Type B pancreatic cell (in vitro differentiated cells): Measurements from ENCODE around the gene RNF144B. TPM values are rescaled to one million over a fixed set of nuclear protein-coding genes. Genes with fewer than 3 reads are reported as not detected.

ENCODE experiments used
- DNase-seq: peaks from one replicate; pipeline ENCODE4 v3.0.0; 2021; ENCODE audit warnings: mixed read lengths; ENCODE audit not compliant: unreplicated experiment; ENCODE audit errors: extremely low spot score
- H3K27ac Mint-ChIP-seq: 2 replicates; pipeline ENCODE4 v1.8.0; 2021; ENCODE audit warnings: mild to moderate bottlenecking, mixed read lengths
- H3K27me3 Mint-ChIP-seq: 2 replicates; pipeline ENCODE4 v1.8.0; 2021; ENCODE audit warnings: mixed read lengths
- H3K36me3 Mint-ChIP-seq: 2 replicates; pipeline ENCODE4 v1.8.0; 2021; ENCODE audit warnings: mixed read lengths
- H3K4me1 Mint-ChIP-seq: one replicate; pipeline ENCODE4 v1.8.0; 2021; ENCODE audit warnings: mixed read lengths; ENCODE audit not compliant: unreplicated experiment
- H3K4me3 Mint-ChIP-seq: 2 replicates; pipeline ENCODE4 v1.8.0; 2021; ENCODE audit warnings: mild to moderate bottlenecking, mixed read lengths
- H3K9me3 Mint-ChIP-seq: 2 replicates; pipeline ENCODE4 v1.8.0; 2021; ENCODE audit warnings: mixed read lengths
- CTCF ChIP-seq: fragments of 200-600 bp; sonication (generic); conservative IDR thresholded peaks from 2 replicates; pipeline ENCODE4 v1.5.0; 2021; ENCODE audit warnings: antibody characterized with exemption, mild to moderate bottlenecking
- total RNA-seq: library from RNA; stranded (reverse); gene quantifications from 2 replicates; pipeline ENCODE4 v1.2.1, GENCODE V29; 2021; ENCODE audit warnings: low replicate concordance

RNF144B gene
- total RNA-seq, 1 donor from 2014 or later: 10.8 TPM

DNA sequence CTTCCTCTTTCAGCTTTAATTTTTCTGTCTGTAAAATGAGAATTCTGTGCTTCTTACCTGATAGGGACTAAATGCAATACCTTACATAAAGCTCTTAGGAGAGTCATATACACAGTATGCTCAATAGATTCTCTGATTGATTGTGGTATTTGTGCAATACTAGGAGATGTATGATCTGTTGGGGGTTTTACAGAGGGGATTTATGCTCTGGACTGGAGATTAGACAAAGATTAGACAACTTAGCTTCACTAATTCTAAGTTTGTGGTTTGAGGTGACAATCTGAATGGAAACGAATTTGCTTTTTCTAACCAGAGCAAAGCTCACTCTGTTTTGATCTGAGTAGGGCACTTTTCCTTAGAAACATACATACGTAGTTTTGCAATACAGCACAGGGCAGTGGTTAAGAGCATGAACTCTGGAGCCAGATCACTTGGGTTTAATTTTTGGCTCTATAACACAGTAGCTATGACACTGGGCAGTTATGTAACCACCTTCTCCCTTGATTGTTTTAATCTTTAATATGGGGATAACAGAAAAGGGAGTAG lies 126.2 kb downstream of the RNF144B start:
- no peak for TF ChIP-seq CTCF
- H3K27ac Mint-ChIP-seq: no peak overlapping the region
- no peaks in the 10 kb centered on the region for H3K4me1 Mint-ChIP-seq
- H3K36me3 Mint-ChIP-seq: no peaks in the 10 kb centered on the region
- no peaks in the 10 kb centered on the region for H3K27me3 Mint-ChIP-seq
- no peaks in the 10 kb centered on the region for H3K9me3 Mint-ChIP-seq
- no peak for DNase-seq
- H3K4me3 Mint-ChIP-seq: no peak overlapping the region

GRCh38 chr6:18514180-18514579 lies 127.0 kb downstream of the RNF144B start:
- TF ChIP-seq CTCF: no peak
- Mint-ChIP-seq H3K36me3 (no peaks in the 10 kb centered on the region), H3K4me1 (no peaks in the 10 kb centered on the region), H3K9me3 (no peaks in the 10 kb centered on the region), H3K4me3 (no peak overlapping the region), H3K27ac (no peak overlapping the region), H3K27me3 (no peaks in the 10 kb centered on the region)
- no peak for DNase-seq

DNA sequence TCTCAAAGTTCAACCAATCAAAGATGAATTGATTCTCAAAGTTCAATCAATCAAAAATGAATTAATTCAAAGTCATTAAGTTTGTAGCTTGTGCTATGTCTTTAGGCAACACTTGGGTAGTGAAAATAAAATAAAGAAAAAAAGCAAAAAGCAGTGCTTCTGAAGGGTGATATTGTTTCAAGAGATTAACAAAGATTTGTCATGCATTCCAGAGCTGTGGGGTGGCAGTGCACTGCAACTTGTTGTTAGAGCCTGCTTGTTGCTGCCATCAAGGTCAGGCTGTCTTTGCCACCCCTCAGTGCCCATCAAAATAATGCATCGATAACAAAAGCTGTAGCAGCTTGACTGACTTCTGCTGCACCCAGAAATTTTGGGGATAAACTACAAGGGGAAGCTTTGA lies 128.6 kb downstream of the RNF144B start:
- TF ChIP-seq CTCF: no peak
- H3K4me3 Mint-ChIP-seq: no peak overlapping the region
- H3K4me1 Mint-ChIP-seq: no peaks in the 10 kb centered on the region
- H3K9me3 Mint-ChIP-seq: no peaks in the 10 kb centered on the region
- no peak for DNase-seq
- H3K27me3 Mint-ChIP-seq: no peaks in the 10 kb centered on the region
- H3K36me3 Mint-ChIP-seq: no peaks in the 10 kb centered on the region
- no peak overlapping the region for H3K27ac Mint-ChIP-seq

Other genes starting within 250 kb of the RNF144B start
- gene TPMT, start 232.3 kb upstream of the RNF144B start, total RNA-seq: 12.8 and 19.2 TPM in 2 replicates
- gene KDM1B, start 231.9 kb upstream of the RNF144B start, total RNA-seq: 20.7 and 22.4 TPM in 2 replicates
- gene DEK, start 122.8 kb upstream of the RNF144B start, total RNA-seq: 84.2 and 124 TPM in 2 replicates